ENCODE data around the gene ASF1A. TPM values are rescaled to one million over a fixed set of nuclear protein-coding genes. Genes with fewer than 3 reads are reported as not detected.

The ASF1A gene
- total RNA-seq, 1 experiment from 2014 or later = 34.4 TPM

DNA sequence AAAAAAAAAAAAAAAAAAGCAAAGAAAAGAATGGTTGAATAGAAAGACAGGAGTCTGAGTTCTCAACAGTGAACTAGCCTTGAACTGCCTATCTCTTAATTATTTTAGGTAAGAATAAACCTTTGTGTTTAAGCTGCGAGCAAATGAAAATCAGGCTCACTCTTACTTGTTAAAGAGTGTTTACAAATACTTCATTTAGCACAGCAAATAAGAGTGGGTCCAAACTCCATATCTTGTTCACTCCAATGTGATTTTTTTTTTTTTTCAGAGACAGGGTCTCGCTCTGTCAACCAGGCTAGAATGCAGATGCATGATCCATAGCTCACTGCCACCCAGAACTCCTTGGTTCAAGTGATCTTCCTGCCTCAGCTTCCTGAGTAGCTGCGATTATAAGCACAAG, 29.1 kb downstream of the ASF1A start:
- Histone ChIP-seq H3K4me2 (ENCODE audit: insufficient read depth, insufficient read length, low read length) (no peak overlapping the region), H2BK15ac (ENCODE audit: low read depth, low read length) (no peak overlapping the region), H3K14ac (ENCODE audit: insufficient read depth, low read length) (no peak overlapping the region), H3K4me1 (ENCODE audit: insufficient read depth, low read length) (no peaks in the 10 kb centered on the region), H3K27ac (ENCODE audit: insufficient read length, low read depth, low read length) (no peak overlapping the region), H2BK20ac (ENCODE audit: low read depth, low read length, poor library complexity, severe bottlenecking) (no peak overlapping the region), H4K91ac (ENCODE audit: insufficient read length, low read depth, low read length) (no peak overlapping the region), H3K56ac (ENCODE audit: insufficient read length, low read depth, low read length) (no peak overlapping the region), H4K5ac (ENCODE audit: insufficient read length, low read depth, low read length) (no peak overlapping the region), H2BK120ac (ENCODE audit: low read depth, low read length, poor library complexity, severe bottlenecking) (no peak overlapping the region), H3K27me3 (ENCODE audit: insufficient read depth, low read length) (no peaks in the 10 kb centered on the region), H3K18ac (ENCODE audit: insufficient read length, low read depth, low read length) (no peak overlapping the region), H2BK5ac (ENCODE audit: insufficient read length, low read length) (no peak overlapping the region), H3K79me1 (ENCODE audit: insufficient read depth, low read depth, low read length, poor library complexity, severe bottlenecking) (no peaks in the 10 kb centered on the region), H4K8ac (replicated peaks; ENCODE audit: insufficient read length, low read depth, low read length) (no peak overlapping the region), H3K9me3 (ENCODE audit: control insufficient read depth, low read depth, low read length) (no peaks in the 10 kb centered on the region), H2BK12ac (ENCODE audit: insufficient read length, low read depth, low read length) (no peak overlapping the region), H3T11ph (ENCODE audit: low read length) (no peak overlapping the region), H3K79me2 (ENCODE audit: insufficient read depth, low read length) (no peaks in the 10 kb centered on the region), H2AK5ac (ENCODE audit: insufficient read length, low read length) (no peak overlapping the region), H3K4ac (ENCODE audit: low read depth, low read length) (no peak overlapping the region), H3K23me2 (ENCODE audit: insufficient read length, low read depth, low read length, poor library complexity, severe bottlenecking) (no peaks in the 10 kb centered on the region), H3K23ac (ENCODE audit: insufficient read length, low read depth, low read length) (no peak overlapping the region), H3K9ac (ENCODE audit: extremely low read depth, insufficient read length, low read length) (no peak overlapping the region), H2AFZ (ENCODE audit: low read length) (no peak overlapping the region), H4K20me1 (ENCODE audit: control insufficient read depth, insufficient read depth, insufficient read length) (no peaks in the 10 kb centered on the region)
- WGBS (ENCODE audit: extremely low coverage, insufficient read length, low lambda C conversion rate) = no CpG with 5 or more reads among the region's 3 CpGs
- Mint-ChIP-seq H3K9me3 (no peaks in the 10 kb centered on the region), H3K4me3 (no peak overlapping the region), H3K36me3 (ENCODE audit: insufficient read depth in 1 of 3, low read depth in 3 of 3) (peaks cover 17 to 56% (median 40%) of the 10 kb centered on the region in 3 experiments; a peak in 6 of 7 replicates), H3K27me3 (ENCODE audit: low read depth) (no peaks in the 10 kb centered on the region), H3K27ac (peak overlapping the region in 1 of 3 experiments; percentile 59; a peak in 1 of 7 replicates), H3K4me1 (no peaks in the 10 kb centered on the region)
- TF ChIP-seq, protein P1, sequence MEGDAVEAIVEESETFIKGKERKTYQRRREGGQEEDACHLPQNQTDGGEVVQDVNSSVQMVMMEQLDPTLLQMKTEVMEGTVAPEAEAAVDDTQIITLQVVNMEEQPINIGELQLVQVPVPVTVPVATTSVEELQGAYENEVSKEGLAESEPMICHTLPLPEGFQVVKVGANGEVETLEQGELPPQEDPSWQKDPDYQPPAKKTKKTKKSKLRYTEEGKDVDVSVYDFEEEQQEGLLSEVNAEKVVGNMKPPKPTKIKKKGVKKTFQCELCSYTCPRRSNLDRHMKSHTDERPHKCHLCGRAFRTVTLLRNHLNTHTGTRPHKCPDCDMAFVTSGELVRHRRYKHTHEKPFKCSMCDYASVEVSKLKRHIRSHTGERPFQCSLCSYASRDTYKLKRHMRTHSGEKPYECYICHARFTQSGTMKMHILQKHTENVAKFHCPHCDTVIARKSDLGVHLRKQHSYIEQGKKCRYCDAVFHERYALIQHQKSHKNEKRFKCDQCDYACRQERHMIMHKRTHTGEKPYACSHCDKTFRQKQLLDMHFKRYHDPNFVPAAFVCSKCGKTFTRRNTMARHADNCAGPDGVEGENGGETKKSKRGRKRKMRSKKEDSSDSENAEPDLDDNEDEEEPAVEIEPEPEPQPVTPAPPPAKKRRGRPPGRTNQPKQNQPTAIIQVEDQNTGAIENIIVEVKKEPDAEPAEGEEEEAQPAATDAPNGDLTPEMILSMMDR (conservative IDR thresholded peaks at IDR 0.05) = no peak
- DNase-seq = no peak
